DMS53 (cell line): ENCODE results near the gene MUC6.

ENCODE experiments used
- DNase-seq: peaks from one replicate; lab custom pipeline; 2025; lab: John Stamatoyannopoulos, UW

Gene MUC6

DNA sequence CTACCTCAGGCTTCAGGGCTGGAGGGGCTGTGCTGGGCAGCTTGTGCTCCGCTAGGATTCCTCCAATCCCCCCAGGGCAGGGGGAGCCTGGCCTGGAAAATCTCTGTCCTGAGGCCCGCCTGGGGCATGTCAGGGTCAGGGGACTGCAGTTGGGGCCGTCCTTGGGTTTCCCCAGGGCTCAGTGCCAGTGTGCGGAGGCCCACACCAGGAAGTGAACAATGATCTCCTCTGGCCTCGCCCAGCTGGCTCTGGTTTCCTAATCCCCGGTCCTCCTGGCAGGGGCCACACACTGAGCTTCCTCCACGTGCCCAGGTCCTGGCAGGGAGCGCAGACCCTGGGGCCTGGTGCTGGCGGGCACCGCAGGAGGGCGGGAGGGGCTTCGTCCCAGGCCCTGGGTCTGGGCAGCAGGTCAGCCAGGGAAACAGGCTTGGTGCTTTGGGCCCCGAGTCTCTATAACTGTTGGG lies 36.8 kb upstream of the MUC6 start:
- peak; percentile 59 for DNase-seq

DNA sequence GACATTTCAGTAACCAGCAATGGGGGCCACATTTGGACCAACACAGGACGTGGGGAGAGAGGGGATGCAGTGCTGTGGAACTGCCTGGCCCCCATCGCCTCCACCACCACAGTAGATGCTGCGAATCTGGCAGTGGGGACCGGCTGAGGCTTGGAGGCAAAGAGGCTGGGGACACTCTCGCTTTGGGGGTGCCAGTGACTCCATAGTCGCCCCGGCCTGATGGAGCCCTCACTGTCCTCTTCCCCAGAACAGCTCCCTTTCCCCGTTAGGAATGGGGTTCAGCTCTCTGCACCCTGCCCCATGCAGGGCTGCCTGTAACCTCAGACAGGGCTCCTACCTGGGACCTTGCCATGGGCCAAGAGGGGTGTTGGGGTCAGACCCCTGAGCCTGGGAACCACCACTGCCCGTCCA lies 36.3 kb upstream of the MUC6 start:
- no peak for DNase-seq

DNA sequence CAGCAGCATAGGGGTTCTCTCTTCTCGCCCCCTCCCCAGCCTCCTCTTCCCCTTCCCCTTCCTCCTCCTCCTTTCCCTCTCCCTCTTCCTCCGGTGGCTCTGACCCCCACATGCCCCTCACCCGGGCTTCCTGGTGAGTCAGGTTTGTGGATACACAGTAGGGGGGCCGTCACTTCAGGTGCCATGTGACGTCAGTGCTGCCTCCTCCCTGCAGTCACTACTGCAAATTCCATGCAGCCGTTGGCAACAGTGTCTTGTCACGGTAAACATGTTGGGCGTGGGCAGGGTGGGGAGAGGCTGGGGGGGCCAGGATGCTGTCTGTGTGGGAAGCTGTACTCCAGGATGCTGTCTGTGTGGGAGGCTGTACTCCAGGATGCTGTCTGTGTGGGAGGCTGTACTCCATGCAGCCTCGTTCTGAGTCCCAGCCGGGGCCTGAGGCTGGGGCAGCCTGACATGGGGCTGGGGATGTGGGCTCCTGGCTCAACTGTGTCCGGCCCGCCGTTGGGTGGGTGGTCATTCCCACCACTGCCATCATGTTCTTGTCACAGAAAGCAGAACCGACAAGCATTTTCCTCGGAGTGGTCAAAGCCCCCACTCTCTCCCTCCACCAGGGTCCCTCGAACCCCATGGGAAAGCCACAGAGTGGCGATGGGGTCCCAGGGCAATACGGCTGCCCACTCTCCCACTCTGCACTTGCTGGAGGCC lies 35.8 kb upstream of the MUC6 start:
- peak; percentile 71 for DNase-seq

DNA sequence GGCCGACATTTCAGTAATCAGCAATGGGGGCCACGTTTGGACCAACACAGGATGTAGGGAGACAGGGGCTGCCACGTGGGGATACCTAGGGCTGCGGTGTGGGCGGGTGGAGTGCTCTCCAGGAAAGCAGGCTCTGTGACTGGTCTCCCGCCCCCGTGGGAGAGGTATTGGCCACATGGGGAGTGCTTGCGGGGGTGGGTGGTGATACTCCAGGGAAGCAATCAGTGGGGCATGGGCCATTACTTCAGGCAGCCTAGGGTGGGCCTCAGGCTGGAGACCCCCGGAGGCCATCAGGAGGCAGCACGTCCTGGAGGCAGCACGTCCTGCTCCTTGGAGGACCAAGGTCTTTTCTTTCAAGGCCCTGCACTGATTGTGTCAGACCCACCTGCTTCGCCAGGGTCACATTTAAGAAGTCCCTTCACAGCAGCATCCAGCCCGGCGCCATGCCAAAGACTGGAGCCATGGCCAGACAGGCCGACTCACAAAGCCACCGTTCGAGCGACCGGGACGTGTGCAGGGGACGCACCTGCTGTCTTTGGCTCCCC lies 35.1 kb upstream of the MUC6 start:
- DNase-seq = peak; percentile 62

DNA sequence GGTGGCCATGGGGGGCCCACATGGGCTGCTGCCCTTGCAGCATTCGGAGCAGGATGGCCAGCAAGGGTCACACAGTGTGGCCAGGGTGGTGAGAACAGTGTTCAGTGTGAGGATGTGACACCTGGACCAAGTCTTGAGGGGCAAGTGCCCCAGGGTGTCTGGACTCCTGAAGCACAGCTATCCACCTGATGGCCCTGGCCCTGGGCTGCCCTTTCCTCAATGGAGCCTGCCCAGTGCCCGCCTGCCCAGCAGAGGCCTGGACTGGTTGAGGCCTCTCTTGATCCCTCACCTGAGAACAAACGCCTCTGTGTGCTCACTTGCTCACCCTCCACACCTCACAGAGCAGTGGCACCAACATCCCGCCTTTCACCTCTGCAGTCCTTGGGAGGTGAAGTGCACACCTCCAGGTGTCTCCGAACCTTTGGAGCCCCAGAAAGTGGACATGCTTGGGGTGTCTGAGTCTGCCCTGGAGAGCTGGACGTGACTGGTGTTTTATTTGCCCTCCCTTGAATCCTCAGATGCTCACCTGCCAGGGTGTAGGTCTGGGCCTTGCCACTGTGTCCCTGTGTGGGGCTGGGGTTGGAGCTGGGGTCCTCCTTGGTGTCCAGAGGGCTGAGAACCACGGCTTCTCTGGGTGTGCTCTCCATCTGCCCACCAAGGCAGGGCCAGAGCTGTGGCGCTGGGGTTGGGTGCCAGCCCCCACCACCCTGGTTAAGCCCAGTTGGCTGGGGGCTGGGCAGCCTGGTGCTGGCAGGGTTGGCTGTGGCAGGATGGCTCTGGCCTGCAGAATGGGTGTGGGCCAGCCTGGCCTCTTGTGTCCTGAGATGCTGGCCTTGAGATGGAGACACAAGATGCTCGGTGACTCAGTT lies 34.3 kb upstream of the MUC6 start:
- DNase-seq = no peak

DNA sequence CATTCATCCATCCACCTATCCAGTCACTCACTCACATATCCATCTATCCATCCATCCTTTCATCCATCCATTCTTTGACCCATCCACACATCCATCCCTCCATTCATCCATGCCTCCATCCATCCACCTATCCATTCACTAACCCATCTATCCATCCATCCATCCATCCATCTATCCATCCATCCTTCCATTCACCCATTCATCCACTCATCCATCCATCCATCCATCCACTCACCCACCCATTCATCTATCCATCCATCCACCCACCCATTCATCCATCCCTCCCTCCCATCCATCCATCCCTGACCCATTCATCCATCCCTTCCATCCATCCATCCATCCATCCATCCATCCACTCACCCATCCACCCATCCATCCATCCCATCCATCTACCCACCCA lies 33.2 kb upstream of the MUC6 start:
- no peak for DNase-seq

DNA sequence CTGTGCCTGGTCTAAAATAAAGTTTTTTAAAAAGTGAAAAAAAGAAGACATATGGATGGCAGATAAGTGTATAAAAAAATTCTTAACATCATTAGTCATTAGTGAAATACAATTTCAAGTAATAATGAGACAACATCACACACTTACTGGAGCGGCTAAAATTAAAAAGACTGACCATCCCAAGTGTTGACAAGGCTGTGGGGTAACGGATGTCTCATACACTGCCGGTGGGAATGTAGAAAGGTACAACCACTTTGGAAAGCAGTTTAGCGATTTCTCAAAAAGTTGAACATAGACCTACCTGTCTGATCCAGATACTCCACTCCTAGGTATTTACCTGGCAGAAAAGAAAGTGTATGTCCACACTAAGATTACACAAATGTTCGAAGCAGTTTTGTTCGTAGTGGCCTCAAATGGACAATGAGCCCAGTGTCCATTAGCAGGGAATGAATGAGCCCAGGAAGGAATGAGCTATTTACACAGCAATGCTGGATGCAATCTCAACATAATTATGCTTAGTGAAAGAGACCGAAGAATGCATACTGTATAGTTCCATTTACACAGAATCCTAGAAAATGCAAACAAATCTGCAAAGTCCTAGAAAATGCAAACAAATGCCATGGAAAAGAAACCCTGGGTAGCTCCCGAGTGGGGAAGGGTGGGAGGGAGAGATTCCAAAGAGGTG lies 31.4 kb upstream of the MUC6 start:
- DNase-seq = no peak

DNA sequence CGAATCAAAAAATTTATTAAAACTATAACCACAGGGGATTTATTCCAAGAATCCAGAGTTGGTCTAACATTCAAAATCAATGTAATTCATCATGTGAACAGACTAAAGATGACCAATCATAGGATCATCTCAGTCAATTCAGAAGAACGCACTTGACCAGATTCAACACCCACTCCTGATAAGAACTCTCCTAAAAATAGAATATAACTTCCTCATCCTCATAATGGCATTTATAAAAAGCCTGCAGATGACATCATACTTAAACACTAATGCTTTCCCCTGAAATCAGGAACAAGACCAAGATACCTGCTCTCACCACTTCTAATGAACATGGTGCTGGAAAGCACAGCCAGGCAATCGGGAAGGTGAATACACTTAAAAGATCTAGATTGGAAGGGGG lies 27.6 kb upstream of the MUC6 start:
- DNase-seq = no peak

DNA sequence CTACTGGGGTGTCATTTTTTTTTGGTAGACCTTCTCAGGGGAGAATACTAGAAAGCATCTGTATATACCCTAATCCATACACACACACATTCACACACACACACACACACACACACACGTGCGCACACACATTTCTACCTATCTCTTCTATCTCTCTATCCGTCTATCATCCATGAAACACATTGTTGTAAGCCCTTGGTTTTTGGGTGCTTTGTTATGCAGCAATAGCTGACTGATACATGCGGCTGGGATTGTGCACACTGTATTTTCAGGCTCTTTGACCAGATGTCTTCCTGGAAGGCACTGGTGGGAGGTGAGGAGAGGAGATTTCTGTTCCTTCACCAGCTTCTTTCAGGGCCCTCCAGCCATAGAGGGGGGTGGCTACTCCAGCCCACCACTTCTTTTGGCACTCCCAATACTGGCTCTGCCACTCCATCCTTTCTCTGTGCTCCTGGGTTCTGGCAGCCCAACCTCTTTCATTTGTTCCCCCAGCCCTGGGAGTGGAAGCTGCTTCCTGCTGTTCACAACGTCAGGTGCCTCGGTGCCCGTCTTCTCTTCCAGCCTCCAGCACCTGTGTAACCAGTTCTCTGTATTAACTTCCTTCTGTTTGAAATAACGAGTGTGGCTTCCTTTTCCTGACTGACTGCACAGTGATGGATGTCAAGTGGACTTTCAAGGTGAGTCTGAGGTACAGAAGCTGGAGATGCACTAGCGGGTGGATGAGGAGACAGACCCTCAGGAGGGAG lies 25.7 kb upstream of the MUC6 start:
- DNase-seq = no peak

DNA sequence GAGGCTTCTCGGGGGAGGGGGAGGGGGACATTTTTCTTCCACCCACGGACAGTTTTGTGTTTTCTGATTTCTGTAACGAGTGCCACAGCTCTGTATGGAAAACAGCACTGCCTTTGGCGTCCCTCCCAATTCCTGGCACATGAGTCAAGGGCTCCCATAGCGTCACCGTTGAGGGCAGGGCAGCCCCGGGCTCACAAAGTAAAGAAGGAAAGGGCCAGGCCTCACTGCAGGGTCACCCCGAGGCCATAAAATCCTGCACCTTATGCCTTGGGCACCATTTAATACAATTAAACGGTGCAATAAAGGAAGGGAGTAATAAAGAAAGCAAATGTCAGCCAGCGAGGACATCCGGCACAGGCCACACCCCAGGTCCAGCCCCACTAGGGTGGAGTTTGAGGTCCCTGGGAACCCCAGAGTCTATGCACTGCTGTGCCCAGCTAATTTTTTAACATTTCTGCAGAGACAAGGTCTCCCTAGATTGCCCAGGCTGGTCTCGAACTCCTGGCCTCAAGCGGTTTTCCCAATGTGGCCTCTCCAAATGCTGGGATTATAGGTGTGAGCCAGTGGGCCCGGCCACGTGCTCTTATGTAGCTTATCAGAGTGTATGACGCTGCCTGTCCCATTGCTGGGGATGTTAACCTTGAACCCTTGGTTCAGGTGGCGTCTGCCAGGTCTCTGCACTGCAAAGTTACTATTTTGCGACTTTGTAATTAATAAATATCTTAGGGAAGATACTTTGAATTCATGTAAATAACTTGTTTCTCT lies 24.5 kb upstream of the MUC6 start:
- no peak for DNase-seq

DNA sequence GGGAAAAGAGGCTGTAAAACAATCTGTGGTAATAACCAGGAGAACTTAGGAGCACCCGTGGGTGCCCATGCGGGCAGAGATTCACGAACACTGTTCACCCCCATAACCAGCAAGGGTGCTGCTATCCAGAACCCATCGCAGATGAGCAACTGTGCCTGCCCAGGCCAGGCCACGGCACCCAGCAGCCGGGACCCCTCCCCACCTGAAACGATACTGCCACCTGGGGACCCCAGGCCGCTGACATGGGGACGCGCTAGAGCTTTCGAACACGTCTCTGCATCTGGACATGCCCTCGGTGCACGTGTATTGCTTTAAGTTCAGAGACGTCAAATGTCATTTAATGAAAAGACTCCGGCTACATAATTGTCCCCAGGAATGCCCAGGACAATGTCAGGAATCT lies 23.9 kb upstream of the MUC6 start:
- no peak for DNase-seq

DNA sequence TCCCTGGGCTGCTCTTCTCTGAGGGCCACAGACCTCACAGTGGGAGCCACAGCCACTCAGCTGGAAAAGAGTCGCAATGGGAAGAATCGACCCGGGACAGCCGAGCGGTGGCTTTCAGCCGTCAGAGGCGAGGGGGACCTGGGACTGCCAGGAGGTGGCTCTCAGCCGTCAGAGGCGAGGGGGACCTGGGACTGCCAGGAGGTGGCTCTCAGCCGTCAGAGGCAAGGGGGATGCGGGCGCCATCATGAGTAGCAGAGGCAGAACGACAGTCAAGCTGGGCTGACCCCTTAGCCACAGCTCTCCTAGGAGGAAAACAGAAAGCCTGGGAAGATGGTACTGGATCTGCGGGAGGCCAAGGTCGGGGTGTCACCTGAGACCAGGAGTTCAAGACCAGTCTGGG lies 23.2 kb upstream of the MUC6 start:
- no peak for DNase-seq

DNA sequence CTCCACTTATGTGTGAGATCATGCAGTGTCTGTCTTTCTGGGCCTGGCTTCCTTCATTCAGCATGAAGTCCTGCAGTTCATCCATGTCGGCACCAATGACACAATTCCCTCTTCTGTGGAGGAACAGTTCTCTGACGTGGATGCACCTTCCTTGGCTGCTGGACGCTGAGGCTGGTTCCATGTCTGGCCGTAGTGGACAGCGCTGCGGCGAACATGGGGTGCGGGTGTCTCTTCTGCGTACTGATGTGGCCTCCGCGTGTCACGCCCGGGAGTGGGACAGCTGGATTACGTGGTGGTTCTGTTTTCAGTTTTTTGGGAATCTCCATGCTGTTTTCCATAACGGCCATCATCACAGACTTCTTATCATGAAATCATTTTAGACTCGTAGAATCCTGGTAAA lies 21.3 kb upstream of the MUC6 start:
- DNase-seq = no peak

DNA sequence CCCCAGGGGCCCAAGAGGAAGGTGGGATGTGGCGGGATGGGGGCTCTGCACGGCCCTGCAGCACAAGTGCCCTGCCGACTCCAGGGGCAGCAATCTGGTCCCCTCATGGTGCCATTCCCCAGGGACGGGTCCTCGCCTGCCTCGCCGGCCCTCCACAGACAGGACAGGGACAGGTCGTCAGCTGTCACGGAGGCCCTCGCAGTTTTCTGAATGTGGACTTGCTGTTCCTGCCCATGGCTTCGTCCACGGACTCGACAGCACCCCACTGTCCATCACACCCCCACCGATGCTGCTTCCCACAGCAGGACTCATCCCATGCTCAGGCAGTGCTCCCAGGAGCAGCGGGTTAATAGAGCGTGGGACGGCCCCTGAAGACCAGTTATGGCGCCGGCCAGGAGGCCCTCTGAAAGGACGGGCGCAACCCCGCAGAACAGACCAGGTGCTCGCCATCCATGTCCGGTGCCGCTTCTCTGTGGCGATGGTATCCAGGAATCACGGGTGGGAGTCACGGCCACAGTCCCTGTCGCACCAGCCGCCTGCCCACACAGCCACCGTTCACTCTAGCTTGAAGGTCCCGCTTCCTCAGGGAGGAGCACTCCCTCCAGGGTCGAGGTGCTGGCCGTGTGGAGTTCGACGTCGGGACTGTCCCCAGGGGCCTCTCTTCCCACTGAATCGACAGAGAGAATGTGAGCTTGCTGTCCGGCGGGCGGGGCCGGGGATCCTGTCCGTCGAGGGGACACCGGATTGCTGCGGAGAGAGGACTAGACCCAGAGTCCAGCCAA lies 19.7 kb upstream of the MUC6 start:
- DNase-seq = no peak

DNA sequence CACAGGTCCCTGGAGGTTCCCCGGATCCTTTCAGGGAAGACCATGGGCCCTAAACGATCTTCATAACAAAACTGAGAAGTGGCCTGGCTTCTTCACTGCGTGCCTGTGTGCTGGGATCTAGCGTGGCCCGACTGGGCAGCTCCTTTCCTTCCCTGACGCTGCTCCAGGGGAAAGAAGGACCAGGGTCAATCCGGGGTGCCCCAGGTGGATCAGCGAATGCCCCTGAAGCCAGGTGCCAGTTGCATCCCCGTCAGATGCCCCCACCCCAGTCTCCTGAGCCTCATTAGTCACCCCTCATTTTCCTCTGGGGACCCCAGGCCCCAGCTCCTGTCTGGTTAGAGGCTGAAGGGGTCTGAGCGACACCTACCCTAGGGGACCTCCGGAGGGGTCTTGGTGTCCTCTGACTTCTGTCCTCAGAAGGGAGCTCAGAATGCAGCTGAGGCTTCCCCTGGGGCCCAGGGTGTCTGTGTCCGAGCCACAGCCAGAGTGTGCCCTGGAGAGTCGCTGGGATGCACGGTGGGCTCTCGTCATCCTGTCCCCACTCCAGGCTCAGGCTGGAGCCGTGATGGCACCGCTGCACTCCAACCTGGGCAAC lies 18.7 kb upstream of the MUC6 start:
- no peak for DNase-seq

DNA sequence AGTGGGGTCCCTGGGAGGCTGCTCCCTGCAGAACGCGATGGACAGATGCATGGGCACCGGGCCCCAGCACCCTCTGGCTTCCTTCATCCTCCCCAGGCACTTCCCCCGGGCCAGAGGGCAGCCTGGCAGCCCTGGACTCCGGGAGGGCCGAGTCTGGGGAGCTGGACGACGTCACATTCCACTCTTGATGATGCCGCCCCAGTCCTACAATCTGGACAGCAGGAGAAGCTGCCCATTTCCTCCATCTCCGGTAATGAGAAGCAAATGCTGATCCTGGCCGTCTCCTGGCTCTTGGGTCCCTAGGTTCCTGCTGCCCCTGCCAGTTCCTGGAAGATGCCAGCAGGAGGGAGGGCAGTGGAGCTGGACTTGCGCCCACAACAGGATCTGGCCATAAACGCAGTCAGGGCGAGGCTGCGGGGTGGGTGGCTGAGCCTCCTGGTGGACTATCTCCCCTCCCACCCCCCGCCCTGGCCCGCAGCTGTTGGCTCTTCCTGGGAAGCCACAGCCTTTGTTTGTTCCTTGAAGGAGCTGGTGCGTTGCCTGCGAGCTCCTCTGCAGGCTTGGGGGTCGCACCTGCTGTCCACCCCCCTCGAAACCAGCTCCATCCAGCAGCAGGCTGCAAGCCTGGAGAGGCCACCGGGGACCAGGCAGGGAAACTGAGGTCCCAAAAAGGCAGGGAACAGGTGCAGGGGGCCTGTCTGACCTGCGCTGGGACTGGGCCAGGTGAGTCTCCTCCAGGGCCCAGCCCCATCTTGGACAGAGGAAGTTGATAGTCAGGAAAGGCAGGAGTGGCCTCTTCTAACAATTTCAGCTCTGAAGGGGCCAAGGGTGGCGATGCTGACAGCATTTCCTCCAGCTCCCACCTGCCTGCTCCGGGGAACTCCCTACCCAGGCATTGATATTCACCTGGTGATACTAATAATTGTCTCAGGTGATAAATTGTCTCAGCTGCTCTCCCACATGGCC lies 17.9 kb upstream of the MUC6 start:
- DNase-seq = no peak

DNA sequence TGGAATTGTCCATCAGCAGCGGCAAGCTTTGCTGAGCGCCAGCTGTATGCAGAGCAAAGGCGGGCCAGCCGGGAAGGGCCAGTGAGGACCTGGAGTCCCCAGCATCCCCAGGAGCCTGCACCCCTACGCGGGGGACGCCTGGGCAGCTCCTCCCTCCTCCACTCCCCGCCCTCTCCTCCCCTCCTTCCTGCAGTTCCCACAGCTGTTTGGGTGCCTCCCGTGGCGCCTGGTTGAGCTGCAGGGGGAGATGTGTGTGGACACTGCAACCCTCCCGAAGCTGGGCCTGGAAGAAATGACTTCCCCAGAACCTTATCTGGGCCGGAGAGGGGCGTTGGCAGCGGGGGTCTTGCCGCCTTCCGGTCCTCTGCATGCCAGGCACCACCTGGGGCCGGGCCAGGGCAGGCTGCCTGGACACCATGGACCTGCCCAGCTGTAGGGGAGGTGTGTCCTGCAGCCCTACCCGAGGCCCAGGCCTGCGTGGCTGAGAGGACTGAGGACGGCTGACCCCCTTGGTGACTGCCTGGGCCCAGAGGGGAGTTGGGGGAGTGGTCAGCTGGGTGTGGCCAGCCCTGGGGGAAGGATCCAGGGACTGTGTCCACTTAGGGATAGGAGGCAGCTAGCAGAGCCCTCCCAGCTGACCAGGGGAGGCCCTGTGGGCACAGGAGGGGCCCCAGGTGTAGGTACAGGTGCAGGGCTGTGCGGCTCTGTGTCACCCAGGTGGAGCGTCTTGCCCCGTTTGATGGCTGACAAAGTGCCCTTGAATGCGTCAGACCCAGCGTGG lies 16.8 kb upstream of the MUC6 start:
- DNase-seq = peak; percentile 43
